Cerebellar cortex (tissue), 1 donor: ENCODE measurements around the gene AMZ2.

Experiments used
- DNase-seq: peaks from one replicate; pipeline ENCODE4 v3.0.0-alpha.2; 2015; ENCODE audit warnings: low spot score

The AMZ2 gene

DNA sequence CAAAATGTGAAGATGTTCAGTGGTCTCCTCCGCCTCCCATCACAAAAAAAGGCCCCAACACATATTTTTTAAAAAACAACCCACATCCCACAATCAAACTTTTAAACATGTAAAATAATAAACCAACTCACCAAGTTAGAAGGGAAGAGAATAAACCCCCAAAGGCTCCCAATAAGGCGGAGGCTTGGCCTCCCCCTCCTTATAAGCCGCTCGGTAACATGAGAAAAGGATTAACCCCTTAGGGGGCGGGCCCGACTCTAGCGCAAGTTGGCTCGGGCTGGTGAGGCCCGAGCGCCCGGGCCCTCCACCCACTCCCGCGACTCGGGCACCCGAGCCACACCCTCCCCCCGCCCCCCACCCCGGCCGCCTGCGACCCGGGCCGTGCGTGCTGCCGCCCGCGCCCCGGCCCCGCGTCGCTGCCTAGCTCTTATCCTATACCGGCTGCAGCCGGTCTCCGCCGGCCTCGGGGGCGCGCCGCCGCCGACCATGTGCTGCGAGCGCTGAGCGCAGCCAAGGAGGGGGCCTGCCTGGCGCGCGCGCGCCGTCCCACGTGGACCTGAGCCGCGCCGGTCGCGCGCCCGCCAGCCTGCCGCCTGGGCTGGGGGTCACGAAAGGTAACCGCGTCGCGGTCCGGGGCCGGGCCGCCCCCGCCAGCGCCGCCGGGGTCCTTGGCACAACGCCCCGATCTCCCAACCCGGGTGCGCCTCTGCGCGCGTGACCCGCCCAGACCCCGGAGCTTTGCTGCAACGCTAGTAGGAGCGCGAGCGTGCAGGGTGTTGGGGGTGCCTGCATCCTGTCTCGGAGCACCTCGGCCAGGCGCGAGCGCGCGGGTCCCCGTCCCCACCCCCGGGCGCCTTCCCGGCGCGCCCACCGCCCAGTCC is 43.4 kb downstream of the AMZ2 start, which contains the start of the genes ARSG and SLC16A6:
Gene ARSG (plus strand): TSS at position 541 of the 881 bp plus-strand sequence. CDS start 15,999 bp downstream, outside the sequence.
Gene SLC16A6 (minus strand): TSS at position 173 of the 881 bp plus-strand sequence. CDS start 12,807 bp downstream, outside the sequence.
- DNase-seq: peak; percentile 66

DNA sequence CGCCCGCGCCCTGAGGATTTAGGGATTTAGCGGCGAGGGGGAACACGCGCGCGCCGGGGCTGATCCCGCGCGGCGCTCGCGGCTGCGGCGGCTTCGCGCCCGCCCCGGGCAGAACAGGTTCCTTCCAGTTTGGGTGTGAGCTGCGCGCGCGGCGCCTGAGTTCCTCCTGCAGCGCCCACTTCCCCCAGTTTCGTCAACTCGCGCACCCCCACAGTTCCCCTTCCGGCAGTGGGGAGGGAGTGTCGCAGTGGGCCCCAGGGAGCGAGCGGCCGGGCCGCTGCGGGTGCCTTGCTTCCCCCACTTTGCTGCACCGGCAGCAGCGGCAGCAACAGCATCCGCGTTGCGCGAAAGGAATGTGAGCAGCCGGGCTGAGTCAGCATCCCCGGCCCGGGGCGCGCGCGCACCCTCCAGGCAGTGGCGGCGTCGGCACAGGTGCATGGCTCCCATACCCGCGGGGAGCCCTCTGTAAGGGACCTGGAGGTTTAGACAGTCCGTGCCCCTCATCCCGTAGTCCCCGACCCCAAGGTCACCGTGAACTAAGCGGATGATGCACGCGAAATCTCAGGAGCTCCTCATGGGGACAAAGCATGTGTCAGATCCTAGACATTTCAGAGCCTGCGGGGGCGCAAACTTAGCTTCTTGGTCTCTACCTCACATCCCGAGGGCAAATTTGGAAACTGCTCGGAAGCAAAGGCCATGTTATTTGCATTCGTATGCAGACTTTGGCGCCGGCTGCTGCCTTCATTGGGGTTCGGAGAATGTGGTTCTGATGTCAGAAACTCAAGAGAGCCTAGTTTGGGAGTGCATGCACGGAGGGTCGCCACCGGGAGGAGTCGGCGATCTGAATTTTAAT is 44.2 kb downstream of the AMZ2 start:
- DNase-seq: peak; percentile 62

DNA sequence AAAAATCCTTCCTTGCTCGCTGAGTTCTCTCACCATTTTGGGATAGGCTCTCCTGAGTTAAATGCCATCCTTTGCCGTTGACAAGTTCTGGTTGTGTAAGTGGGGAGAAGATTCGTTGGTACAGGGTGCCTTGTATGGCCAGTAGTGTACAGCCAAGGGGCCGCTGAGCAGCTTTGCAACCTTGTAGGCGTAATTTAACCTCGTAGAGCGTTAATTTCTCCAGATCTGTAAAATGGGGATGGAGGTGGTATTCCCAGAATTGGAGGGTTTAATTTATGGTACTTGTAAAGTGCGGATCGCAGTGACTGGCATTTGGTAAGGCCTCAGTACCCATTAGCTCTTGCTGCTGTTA is 44.8 kb downstream of the AMZ2 start:
- peak; percentile 59 for DNase-seq

DNA sequence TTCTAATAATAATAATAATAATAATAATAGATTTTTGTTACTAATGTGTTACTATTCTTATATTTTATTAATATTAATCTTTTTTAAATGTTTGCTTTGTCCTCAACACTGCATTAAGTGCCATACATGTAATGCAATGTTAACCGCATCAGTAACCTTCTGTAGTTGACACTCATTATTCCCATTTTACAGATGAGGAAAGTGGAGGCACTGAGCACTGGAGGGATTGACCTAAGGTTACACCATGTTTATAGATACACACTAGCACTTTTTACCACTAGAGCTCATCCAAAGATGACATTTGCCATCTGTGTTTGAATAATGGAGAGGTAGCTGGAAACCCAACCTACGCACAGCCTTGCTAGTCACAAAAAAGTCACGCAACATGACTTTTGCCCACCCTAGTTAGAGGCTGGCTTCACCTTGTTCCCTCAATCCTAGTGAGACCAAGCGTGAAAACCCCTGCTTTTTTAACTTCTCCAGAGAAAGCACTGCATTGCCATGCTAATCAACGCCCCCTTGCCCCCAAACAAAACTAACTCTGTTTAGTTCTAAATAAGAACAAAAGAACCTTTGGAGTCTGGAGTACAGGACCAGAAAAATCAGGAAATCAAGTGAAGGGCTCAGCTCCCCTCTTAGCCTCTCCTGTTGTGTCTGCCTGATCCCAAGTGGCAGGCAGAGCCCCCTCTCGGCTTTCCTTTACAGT is 45.8 kb downstream of the AMZ2 start:
- no peak for DNase-seq

DNA sequence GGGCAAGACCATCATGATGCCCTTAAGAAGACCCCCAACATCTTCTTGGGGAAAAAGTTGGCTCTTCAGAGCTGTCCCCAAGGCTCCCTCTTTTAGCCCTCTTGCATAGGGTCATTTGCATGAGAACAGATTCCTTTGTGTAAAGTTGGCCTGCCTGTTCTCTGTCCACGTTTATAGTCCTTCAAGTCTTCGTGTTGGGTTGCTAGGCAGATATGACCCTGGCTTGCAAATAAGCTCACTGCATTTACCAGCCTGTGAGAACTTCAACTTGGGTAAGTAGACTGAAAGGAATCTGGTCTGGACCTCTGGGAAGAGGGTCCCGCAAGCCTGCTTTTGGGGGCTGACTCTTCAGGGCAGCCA is 46.3 kb downstream of the AMZ2 start:
- DNase-seq: no peak

DNA sequence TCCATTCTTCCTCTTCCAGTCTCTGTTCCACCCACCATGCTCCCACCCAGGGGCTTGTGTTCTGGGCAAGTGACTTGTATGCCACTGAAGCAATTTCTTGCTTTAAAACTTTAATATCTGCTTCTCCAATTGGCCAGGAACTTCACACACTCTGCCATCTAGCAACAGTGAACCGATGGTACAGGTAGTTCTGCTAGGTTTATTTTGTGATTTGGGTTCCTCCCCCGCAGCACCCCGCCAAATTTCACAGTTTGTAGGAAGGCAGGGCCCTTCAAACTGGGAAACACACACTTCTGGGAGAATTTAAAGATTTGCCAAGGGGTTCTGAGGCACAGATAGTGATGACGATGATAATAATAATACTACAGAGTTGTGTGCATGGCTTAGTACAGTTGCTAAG is 46.8 kb downstream of the AMZ2 start:
- DNase-seq: no peak

DNA sequence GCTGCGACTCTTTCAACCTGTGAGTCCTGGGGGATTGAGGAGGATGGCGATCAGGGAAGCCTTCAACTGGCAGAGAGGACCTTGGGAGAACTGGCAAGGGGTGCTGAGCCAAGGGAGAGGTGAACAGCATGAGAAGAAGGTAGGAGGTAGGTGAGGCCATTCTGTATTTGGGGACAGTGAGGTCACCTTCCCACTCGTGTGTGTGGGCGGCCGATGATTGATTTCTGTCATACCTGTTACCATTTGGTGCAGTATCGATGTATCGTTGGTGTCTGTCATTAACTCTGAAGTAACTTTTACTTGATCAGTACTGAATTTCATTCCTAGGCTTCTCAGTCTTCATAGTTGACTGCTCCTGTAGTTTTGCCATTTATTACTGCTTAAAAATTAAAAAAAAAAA is 47.2 kb downstream of the AMZ2 start:
- DNase-seq: no peak

DNA sequence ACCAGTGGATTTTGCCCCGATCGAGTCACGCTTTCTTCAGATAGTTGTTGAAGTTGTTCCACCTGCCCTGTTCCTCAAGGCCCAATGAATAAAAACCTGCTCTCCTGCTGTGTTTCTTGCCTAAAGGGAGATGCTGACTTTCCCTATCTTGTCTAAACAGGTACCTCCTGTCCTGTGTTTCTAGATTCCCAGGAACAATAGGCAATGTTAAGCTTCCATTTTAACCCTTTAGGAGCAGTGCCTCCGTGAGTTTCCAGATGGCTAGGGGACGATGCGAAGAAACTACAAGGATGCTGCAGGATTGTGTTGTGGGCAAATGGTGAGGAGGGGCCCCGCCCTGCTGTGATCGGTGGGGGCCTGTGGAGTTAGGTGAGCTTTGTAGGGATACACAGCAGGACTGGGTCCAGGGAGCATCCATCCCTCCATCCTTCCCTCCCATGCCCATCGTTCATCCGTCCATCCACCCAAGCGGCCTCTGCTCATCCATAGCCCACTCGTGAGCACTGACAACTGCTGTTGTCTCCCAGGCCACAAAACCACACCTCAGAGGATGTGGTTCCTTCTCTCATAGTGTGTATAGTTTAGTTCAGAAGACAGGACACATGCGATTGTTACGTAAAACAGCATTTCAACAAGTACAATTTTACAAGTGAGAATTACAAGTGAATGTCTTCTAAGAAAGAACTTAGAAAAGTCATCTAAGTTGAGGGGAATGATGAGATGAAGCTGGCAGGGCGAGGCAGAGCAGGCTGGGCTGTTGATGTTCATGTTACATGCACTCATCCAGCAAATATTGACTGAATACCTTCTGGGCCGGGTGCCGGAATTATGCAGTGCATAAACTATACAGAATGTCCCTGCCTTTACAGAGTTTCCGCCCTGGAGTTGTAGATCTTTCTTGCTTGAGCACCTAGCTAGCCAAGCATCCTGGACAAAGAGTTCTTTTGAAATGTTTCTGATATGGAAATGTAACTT is 48.7 kb downstream of the AMZ2 start:
- DNase-seq: no peak

DNA sequence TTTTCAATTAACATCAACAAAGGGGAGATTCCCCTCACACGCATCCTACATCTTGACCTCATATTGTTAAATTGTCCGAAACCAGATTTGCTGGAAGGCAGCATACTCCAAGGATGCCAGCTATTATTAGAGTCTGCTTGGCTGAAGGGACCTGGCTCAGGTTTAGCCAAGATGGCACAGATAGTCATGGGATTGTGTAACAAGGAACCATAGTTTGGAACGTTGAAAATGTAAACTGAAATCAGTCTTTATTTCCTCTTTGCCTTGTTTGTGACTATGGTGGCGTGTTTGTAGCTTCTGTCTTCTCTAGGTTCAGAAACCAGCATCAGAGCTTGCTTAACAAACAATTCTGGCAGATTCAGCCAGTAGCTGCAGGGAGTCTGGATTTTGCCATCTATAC is 49.4 kb downstream of the AMZ2 start:
- DNase-seq: peak; percentile 81

DNA sequence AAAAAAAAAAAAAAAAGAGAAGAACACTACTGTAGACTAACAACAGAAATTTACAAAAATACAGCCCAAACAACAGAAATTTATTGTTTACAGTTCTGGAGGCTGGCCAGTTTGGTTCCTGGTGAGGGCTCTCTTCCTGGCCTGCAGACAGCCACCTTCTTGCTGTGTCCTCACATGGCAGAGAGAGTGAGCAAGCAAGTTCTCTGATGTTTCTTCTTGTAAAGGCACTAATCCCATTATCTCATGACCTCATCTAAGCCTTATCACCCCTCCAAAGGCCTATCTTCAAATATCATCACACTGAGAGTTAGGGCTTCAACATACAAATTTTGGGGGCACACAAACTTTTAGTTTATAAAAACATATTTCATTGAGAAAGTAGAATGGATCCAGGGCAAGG is 50.8 kb downstream of the AMZ2 start:
- no peak for DNase-seq

DNA sequence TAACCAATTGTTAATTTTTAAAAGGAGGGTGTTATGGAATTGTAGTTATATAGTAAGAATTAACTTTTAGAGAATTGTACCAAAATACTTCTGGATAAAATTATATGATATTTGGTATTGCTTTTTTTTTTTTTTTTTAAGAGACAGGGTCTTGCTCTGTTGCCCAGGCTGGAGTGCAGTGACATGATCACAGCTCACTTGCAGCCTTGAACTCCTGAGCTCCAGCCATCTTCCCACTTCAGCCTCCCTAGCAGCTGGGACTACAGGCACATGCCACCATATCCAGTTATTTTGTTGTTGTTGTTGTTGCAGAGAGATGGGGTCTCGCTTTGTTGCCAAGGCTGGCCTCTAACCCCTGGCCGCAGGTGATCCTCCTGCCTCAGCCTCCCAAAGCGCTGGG is 52.0 kb downstream of the AMZ2 start:
- no peak for DNase-seq

DNA sequence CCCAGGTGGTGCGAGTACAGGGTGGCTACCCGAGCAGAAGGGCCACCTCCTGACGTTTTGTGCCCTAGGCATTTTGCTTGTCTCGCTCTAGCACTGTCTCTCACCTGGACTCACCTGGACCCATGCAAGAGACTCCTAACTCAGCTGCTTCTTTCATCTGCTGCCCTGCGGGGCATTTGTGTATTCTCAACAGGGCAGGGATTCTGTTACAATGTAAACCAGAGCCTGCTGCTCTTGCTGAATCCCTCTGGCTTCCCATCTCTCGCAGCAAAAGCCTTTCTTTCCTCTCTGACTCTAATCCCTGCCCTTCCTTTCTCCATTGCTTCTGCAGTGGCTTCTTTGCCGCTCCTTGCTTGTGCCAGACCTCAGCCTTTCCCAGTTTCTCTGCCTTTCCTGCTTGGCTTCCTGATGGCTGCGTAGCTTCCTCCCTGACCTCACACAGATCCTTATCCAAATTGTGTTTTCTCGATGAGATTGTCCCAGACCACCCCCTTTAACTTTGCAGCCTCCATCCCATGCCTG is 53.7 kb downstream of the AMZ2 start:
- DNase-seq: no peak

DNA sequence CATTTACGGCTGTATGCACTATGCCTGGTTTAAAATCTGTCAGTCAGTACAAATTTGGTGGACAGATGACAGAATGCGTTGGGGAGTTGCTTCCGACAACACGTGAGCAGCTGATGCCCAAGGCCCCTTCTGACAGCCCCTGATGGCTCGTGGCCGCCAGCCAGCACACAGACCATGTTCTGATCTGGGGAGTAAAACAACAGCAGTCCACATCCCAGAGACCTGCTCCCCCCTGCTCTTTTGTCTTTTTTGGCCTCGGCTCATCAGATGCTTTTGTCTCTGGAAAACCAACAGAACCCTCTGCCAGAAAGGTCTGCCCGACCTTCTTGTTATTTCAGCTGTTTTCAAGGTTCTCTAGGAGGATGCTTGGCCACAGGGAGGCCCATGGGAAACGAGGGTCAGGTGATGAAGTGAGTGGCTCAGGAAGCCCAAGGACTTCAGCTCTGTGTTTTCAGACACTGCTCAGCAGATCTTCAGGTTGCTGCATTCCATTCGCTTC is 54.3 kb downstream of the AMZ2 start:
- DNase-seq: peak; percentile 42

DNA sequence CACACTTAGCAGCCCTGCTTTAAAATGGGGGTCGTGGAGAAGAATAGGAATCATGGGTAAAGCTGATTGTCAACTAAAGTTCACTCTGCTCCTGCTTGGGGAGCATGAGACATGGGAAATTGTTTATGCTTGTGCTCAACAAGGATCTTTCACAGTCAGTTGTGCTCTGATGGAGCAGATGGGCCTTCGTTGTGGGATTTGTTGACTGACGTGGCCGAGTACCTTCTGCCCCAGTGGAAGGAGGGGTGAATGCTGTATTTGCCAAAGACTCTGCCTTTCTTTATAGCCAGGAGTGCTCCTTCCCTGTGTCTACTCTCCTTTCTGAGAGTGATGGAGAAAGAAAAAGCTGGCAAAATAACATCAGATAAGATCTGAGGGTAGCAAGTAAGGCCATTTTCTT is 54.8 kb downstream of the AMZ2 start:
- DNase-seq: peak; percentile 57

DNA sequence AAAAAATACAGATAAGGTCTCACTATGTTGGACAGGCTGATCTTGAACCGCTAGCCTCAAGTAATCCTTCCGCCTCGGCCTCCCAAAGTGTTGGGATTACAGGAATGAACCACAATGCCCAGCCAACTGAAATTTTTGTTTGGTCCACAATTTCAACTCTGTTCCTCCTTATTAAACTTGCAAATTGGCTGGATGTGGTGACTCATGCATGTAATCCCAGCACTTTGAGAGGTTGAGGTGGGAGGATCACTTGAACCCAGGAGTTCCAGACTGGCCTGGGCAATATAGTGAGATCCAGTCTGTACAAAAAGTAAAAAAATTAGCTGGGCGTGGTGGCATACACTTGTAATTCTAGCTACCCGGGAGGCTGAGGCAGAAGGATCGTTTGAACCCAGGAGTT is 56.9 kb downstream of the AMZ2 start:
- DNase-seq: no peak

DNA sequence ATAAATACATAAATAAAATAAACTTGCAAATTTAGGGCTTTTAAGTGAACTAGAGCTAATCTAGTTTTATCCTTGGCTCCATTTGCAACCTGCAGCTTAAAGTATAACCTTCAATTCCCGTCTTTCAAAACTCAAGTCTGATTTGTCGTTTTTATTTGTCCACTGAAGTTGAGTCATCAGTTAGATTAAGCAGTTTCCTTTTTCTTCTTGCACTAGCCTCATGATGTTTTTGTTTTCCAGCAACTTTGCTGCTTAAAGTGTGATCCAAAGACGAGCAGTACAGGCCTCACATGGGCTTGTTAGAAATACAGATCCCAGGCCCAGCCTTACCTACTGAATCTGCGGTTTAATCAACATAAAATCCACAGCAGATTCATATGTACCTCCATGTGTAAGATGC is 57.3 kb downstream of the AMZ2 start:
- no peak for DNase-seq
